Ovary (tissue), 9 donors: ENCODE measurements around the gene TOP1. TPM values are rescaled to one million over a fixed set of nuclear protein-coding genes. Genes with fewer than 3 reads are reported as not detected.

Experiments
- DNase-seq, 5 donors: peaks; one replicate each; pipeline ENCODE4 v3.0.0-alpha.2; 2019 to 2020
- H3K27ac ChIP-seq, 2 donors: fragments of 200-600 bp; one replicate each; pipeline versions ENCODE4 v1.5.1 to v1.8.0; 2019 to 2022
- H3K27me3 ChIP-seq: fragments of 200-600 bp; one replicate; pipeline ENCODE4 v1.8.0; 2022
- H3K36me3 ChIP-seq: fragments of 200-600 bp; sonication (generic); one replicate; pipeline ENCODE4 v1.5.1; 2019
- H3K4me1 ChIP-seq: one replicate; pipeline ENCODE4 v1.8.1; 2013; ENCODE audit warnings: mild to moderate bottlenecking, moderate library complexity; ENCODE audit not compliant: insufficient read depth
- H3K4me3 ChIP-seq: fragments of 200-600 bp; sonication (generic); one replicate; pipeline ENCODE4 v1.5.1; 2017
- H3K9me3 ChIP-seq, 2 donors: fragments of 200-600 bp in 1 of 2; sonication (generic) in 1 of 2; one replicate each; pipeline versions ENCODE4 v1.5.1 to v1.8.1; 2013 to 2019; ENCODE audit warnings: mild to moderate bottlenecking in 1 of 2, moderate library complexity in 1 of 2
- EP300 ChIP-seq: sonication (generic); formaldehyde crosslinking; IDR thresholded peaks from one replicate; pipeline ENCODE4 v1.6.1; 2017; ENCODE audit warnings: antibody characterized with exemption
- POLR2A ChIP-seq: fragments of 450-650 bp; IDR thresholded peaks from one replicate; pipeline ENCODE4 v1.6.1; 2017; ENCODE audit warnings: antibody characterized with exemption, mild to moderate bottlenecking, moderate library complexity
- WGBS, 3 donors: extraction: QIAGEN DNeasy Blood & Tissue Kit in 1 of 3; methylation state at CpG; one replicate each; pipeline versions ENCODE4 v1.1.5 to v1.1.7; 2013 to 2017; 5-methylcytosine and 5-hydroxymethylcytosine counted together
- intact Hi-C, 4 donors: fragments of 100-400 bp; cut with DNase I; formaldehyde crosslinking; loops; one replicate each; pipeline versions ENCODE4 v1.11.0 to v1.15.1; 2022 to 2023
- polyA plus RNA-seq, 2 donors: library from polyadenylated mRNA; stranded (reverse); fragments of 200-250 nt in 1 of 2; fragments of 350-450 nt in 1 of 2; fragmentation: Illumina TruSeq in 1 of 2; extraction: RNeasy Lipid Tissue Mini Kit (QIAGEN cat#74804) in 1 of 2; gene quantifications; one replicate each; pipeline ENCODE4 v1.2.3, GENCODE V29; 2013 to 2014
- total RNA-seq, 7 donors: library from RNA; depleted of rRNA in 2 of 7; stranded (reverse); fragments of >200 nt in 2 of 7; fragmentation: NEBNext Ultra II Directional in 3 of 7; extraction: Animal tissue kit (Norgen Biotek cat#: 25700) in 3 of 7; gene quantifications; one replicate each; pipeline versions ENCODE4 v1.1.0 to v1.2.4, GENCODE V29; 2016 to 2023
- TF ChIP-seq, protein P1 (sequence below), 3 donors: fragments of 450-650 bp in 2 of 3; fragments of 200-600 bp in 1 of 3; IDR thresholded peaks; one replicate each; pipeline versions ENCODE4 v1.5.1 to v1.8.0; 2016 to 2022; ENCODE audit warnings: antibody characterized with exemption in 3 of 3, mild to moderate bottlenecking in 1 of 3
- donor health status: DM: no; HTN: no; CAD: no; lungs with moderate emphysema.
- donor health status: DM: no; HTN: no; CAD: no.
- donor health status: Bipolar disorder and iron deficiency.
- donor health status: DM: yes; HTN: yes; CAD: no.
- donor health status: DM: no; HTN: no; CAD: no.
- donor health status: DM: yes; HTN: yes; CAD: no.

TOP1 gene
- total and polyA plus RNA-seq, 9 donors: 20.9 to 48.4 (median 35.6) TPM

DNA sequence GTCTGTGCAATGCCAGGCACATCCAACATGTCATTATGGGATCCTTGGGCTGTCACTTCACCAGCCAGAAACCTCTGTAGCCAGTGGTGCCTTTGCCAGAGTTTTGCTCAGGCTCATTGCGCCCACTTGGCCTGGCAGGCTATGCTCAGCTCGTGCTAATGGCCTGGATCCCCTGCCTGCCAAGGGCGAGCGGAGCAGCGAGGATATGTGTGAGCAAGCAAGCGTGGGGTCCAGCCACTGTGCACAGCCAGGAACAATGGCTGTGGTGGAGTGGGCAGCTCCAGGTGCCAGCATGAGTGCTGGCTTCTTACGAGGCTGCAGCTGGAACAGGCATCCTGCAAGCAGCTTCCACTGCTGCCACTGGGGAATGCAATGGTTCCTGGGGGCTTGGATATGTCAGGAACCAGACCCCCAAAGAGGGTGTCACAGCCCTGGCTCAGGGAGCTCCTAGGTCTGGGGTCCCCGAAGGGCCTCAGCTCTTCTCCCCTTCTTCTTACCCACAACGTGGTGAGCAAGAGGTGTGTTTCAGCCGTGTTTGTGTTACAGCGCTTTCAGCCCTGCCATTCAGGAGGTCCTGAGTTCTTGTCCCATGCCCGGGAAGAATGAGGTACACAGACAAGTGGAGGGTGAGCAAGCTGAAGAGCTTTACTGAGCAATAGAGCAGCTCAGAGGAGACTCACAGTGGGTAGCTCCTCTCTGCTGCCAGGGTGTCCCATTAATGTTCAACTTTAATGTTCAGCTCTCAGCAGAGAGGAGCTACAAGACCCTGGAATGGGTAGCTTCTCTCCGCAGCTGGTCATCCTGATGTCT lies 22.3 kb upstream of the TOP1 start:
- 93 to 96% (median 94%) methylated on average over 13 of the region's 13 CpGs for WGBS, 3 donors
- H3K4me3 ChIP-seq: no peak overlapping the region
- no peaks in the 10 kb centered on the region for H3K27me3 ChIP-seq
- H3K36me3 ChIP-seq: no peaks in the 10 kb centered on the region
- H3K4me1 ChIP-seq: peaks cover 4% of the 10 kb centered on the region
- no peaks in the 10 kb centered on the region for H3K9me3 ChIP-seq
- no peak for DNase-seq
- TF ChIP-seq, protein P1, sequence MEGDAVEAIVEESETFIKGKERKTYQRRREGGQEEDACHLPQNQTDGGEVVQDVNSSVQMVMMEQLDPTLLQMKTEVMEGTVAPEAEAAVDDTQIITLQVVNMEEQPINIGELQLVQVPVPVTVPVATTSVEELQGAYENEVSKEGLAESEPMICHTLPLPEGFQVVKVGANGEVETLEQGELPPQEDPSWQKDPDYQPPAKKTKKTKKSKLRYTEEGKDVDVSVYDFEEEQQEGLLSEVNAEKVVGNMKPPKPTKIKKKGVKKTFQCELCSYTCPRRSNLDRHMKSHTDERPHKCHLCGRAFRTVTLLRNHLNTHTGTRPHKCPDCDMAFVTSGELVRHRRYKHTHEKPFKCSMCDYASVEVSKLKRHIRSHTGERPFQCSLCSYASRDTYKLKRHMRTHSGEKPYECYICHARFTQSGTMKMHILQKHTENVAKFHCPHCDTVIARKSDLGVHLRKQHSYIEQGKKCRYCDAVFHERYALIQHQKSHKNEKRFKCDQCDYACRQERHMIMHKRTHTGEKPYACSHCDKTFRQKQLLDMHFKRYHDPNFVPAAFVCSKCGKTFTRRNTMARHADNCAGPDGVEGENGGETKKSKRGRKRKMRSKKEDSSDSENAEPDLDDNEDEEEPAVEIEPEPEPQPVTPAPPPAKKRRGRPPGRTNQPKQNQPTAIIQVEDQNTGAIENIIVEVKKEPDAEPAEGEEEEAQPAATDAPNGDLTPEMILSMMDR (IDR thresholded peaks at IDR 0.05): no peak
- TF ChIP-seq EP300 (no peak), POLR2A (no peak)
- intact Hi-C loops: no loop called here
- no peak overlapping the region for H3K27ac ChIP-seq

DNA sequence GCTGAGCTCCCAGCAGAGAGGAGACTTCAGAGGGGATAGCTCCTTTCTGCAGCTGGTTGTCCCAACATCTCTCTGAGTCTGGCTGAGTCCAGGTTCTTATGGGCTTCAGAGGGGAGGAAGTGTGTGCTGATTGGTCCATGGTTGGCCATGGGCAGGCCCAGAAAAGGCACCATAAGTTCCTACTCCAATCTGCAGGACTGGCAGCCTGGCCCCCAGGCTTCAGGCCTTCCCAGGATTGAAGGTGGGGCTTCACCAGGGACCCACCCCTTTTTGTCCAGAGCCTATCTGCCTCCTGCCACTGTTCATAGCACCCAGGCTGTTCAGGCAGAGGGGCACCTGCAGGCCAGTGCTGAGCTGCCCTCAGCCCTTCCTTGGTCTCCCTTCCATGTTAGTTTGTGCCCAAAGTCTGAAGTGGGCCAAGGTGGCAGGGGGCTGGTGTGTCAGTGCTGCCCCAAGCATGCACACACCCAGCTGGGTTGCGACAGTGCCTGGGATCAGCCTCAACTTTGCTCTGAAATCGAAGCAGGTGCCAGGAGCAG lies 21.6 kb upstream of the TOP1 start:
- Histone ChIP-seq H3K36me3 (no peaks in the 10 kb centered on the region), H3K4me1 (peaks cover 4% of the 10 kb centered on the region), H3K9me3 (no peaks in the 10 kb centered on the region), H3K4me3 (no peak overlapping the region), H3K27ac (no peak overlapping the region), H3K27me3 (no peaks in the 10 kb centered on the region)
- DNase-seq: no peak
- TF ChIP-seq, protein P1 (IDR thresholded peaks at IDR 0.05): no peak
- no peak for TF ChIP-seq POLR2A
- TF ChIP-seq EP300: no peak
- intact Hi-C loops: no loop called here
- WGBS, 3 donors: 67 to 89% (median 88%) methylated on average over 1 to 2 of the region's 2 CpGs

DNA sequence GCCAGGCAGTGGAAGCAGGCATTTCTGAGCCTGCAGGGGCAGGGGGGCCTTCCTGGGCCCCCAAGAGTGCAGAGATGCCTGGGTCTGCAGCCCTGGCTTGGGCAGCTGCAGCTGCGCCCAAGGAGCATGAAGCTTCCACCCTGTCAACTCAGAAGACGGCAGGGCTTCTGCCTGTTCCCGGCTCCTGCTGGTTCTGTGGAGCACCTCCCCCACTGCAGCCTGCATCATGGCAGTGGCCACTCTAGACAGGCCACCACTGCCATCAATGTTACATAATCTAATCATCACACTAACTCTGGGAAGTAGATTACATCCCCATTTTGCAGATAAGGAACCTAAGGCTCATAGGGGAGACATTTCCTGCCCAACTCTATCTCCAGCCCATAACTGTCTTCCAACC lies 21.1 kb upstream of the TOP1 start:
- WGBS, 3 donors: 92 to 93% (median 92%) methylated on average over 3 of the region's 3 CpGs
- DNase-seq: no peak
- Histone ChIP-seq H3K4me1 (peaks cover 4% of the 10 kb centered on the region), H3K4me3 (no peak overlapping the region), H3K9me3 (no peaks in the 10 kb centered on the region), H3K36me3 (no peaks in the 10 kb centered on the region), H3K27ac (no peak overlapping the region), H3K27me3 (no peaks in the 10 kb centered on the region)
- TF ChIP-seq POLR2A (no peak), EP300 (no peak)
- TF ChIP-seq, protein P1 (IDR thresholded peaks at IDR 0.05): no peak
- intact Hi-C loops: no loop called here

DNA sequence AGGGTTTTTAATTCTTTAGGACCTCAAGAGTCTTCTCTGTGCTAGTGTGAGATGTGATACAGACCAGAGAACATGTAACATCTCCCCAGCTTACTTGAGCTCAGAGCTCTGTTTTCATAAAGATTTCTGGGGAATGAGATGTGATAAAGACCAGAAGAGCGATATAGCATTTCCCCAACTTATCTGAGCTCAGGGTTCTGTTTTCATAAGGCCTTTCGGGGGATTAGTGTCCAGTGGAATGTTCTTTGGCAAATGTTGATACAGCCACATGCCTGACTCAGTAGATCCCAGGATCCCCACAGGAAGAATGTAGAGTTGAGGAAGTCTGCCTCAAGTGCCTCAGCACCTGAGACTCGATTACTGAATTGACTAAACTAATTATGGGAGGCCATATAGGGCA lies 18.7 kb upstream of the TOP1 start:
- intact Hi-C loops: no loop called here
- Histone ChIP-seq H3K4me3 (no peak overlapping the region), H3K36me3 (no peaks in the 10 kb centered on the region), H3K9me3 (no peaks in the 10 kb centered on the region), H3K27ac (no peak overlapping the region), H3K4me1 (peaks cover 2% of the 10 kb centered on the region), H3K27me3 (no peaks in the 10 kb centered on the region)
- DNase-seq: no peak
- 19 to 33% (median 30%) methylated on average over 3 of the region's 3 CpGs for whole genome bisulfite sequencing, 3 donors
- TF ChIP-seq POLR2A (no peak), EP300 (no peak)
- TF ChIP-seq, protein P1 (IDR thresholded peaks at IDR 0.05): no peak
